Measurements from ENCODE around the gene COL4A1.

COL4A1 gene

GRCh38 chr13:110329258-110329657, 22.3 kb upstream of the COL4A1 start:
- DNase-seq (ENCODE audit: extremely low spot score): no peak
- ChIA-PET POLR2A (interaction anchor here (1.2 to 1.4 kb wide), 2 partner anchors 10 to 22 kb away, joined by 5 to 7 read pairs; partner anchors contain the start of genes COL4A1 and COL4A2), CTCF (interaction anchor here (0.9 kb wide), 1 partner anchor 82 kb away, joined by 3 read pairs; no protein-coding TSS in a partner anchor)
- TF ChIP-seq SP1 (IDR thresholded peaks at IDR 0.05): no peak
- no peak for TF ChIP-seq TARDBP (IDR thresholded peaks at IDR 0.05)
- TF ChIP-seq FOXA1 (IDR thresholded peaks at IDR 0.05): no peak
- no peak for TF ChIP-seq NFRKB (IDR thresholded peaks at IDR 0.05)
- TF ChIP-seq SUZ12 (IDR thresholded peaks at IDR 0.05): no peak
- no peak for TF ChIP-seq ARNT (IDR thresholded peaks at IDR 0.05)
- TF ChIP-seq PKNOX1 (IDR thresholded peaks at IDR 0.05): no peak
- TF ChIP-seq FOXM1 (IDR thresholded peaks at IDR 0.05; ENCODE audit: borderline replicate concordance): no peak
- TF ChIP-seq HDGF (IDR thresholded peaks at IDR 0.05; ENCODE audit: borderline replicate concordance): no peak
- TF ChIP-seq FOXK2 (IDR thresholded peaks at IDR 0.05): no peak
- TF ChIP-seq ZNF384 (IDR thresholded peaks at IDR 0.05): no peak
- TF ChIP-seq ELF4 (IDR thresholded peaks at IDR 0.05): no peak
- no peak for TF ChIP-seq L3MBTL2 (conservative IDR thresholded peaks at IDR 0.05)
- no peak for TF ChIP-seq CTBP1 (IDR thresholded peaks at IDR 0.05; ENCODE audit: borderline replicate concordance)

GRCh38 chr13:110328573-110328972, 21.6 kb upstream of the COL4A1 start:
- ChIA-PET POLR2A (interaction anchor here (1.2 kb wide), 1 partner anchor 21 kb away, joined by 3 read pairs; no protein-coding TSS in a partner anchor), CTCF (no interaction called here)
- DNase-seq (ENCODE audit: extremely low spot score): no peak
- no peak for TF ChIP-seq PKNOX1 (IDR thresholded peaks at IDR 0.05)
- no peak for TF ChIP-seq LEF1 (IDR thresholded peaks at IDR 0.05; ENCODE audit: borderline replicate concordance)
- no peak for TF ChIP-seq SP1 (IDR thresholded peaks at IDR 0.05)
- no peak for TF ChIP-seq NFRKB (IDR thresholded peaks at IDR 0.05)
- no peak for TF ChIP-seq HDGF (IDR thresholded peaks at IDR 0.05; ENCODE audit: borderline replicate concordance)
- TF ChIP-seq FOXA1 (IDR thresholded peaks at IDR 0.05): no peak
- TF ChIP-seq SUZ12 (IDR thresholded peaks at IDR 0.05): no peak
- TF ChIP-seq ZNF384 (IDR thresholded peaks at IDR 0.05): no peak
- no peak for TF ChIP-seq CTBP1 (IDR thresholded peaks at IDR 0.05; ENCODE audit: borderline replicate concordance)
- no peak for TF ChIP-seq TARDBP (IDR thresholded peaks at IDR 0.05)
- TF ChIP-seq FOXK2 (IDR thresholded peaks at IDR 0.05): no peak
- TF ChIP-seq FOXM1 (IDR thresholded peaks at IDR 0.05; ENCODE audit: borderline replicate concordance): no peak
- TF ChIP-seq BHLHE40 (IDR thresholded peaks at IDR 0.05; ENCODE audit: borderline replicate concordance): no peak

- CTCF ChIA-PET: interaction anchor here (1.2 kb wide), 1 partner anchor 11 kb away, joined by 3 read pairs; no protein-coding TSS in a partner anchor
- DNase-seq (ENCODE audit: extremely low spot score): no peak
- TF ChIP-seq ZNF384 (IDR thresholded peaks at IDR 0.05) (no peak), FOXK2 (IDR thresholded peaks at IDR 0.05) (no peak), BHLHE40 (IDR thresholded peaks at IDR 0.05; ENCODE audit: borderline replicate concordance) (no peak), L3MBTL2 (conservative IDR thresholded peaks at IDR 0.05) (no peak), PKNOX1 (IDR thresholded peaks at IDR 0.05) (no peak), CTBP1 (IDR thresholded peaks at IDR 0.05; ENCODE audit: borderline replicate concordance) (no peak)
- POLR2A ChIA-PET: interaction anchor here (1.2 kb wide), 1 partner anchor 19 kb away, joined by 3 read pairs; no protein-coding TSS in a partner anchor
Measured at GRCh38 chr13:110327051-110327721, 20.2 kb upstream of the COL4A1 start.

DNA sequence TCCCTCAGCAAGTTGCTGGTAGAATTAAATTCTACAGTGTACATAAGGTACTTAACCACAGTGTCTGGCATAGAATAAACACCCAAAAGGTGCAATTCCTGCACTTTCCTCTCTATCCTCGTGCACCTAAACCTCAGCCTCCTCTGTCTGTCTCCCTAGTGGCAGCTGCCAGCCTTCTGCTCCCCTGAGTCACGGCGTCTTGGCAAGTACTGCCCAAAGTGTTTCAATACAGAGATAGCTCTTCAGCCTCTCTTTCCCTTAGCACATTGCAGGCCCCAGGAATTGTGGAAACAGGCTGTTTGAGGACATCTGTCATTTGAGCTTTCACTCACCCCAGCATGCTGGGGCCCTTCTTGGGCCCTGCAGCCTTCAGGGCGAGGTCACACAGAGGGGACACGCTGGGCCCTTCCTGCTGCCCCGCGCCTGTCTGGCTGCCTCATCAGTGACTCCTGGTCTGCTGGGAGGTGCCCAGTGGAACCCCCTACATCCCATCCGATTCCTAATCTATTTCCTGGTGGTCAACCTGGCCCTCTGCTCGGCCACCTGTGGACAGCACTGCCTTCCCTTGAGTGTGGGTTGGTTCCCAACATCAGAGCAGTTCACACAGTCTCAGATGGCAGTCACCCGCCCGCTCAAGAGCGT, 19.4 kb upstream of the COL4A1 start:
- DNase-seq (ENCODE audit: extremely low spot score): no peak
- ChIA-PET POLR2A (no interaction called here), CTCF (interaction anchor here (0.7 to 1.2 kb wide), 2 partner anchors 12 to 86 kb away, joined by 3 read pairs; no protein-coding TSS in a partner anchor)
- no peak for TF ChIP-seq ZNF384 (IDR thresholded peaks at IDR 0.05)
- TF ChIP-seq ELF4 (IDR thresholded peaks at IDR 0.05): no peak
- TF ChIP-seq FOXK2 (IDR thresholded peaks at IDR 0.05): no peak
- TF ChIP-seq ARNT (IDR thresholded peaks at IDR 0.05): no peak
- TF ChIP-seq PKNOX1 (IDR thresholded peaks at IDR 0.05): no peak
- TF ChIP-seq CTBP1 (IDR thresholded peaks at IDR 0.05; ENCODE audit: borderline replicate concordance): no peak
- TF ChIP-seq TARDBP (IDR thresholded peaks at IDR 0.05): no peak
- TF ChIP-seq HDGF (IDR thresholded peaks at IDR 0.05; ENCODE audit: borderline replicate concordance): no peak
- TF ChIP-seq SUZ12 (IDR thresholded peaks at IDR 0.05): no peak
- no peak for TF ChIP-seq LEF1 (IDR thresholded peaks at IDR 0.05; ENCODE audit: borderline replicate concordance)
- no peak for TF ChIP-seq FOXM1 (IDR thresholded peaks at IDR 0.05; ENCODE audit: borderline replicate concordance)
- TF ChIP-seq BHLHE40 (IDR thresholded peaks at IDR 0.05; ENCODE audit: borderline replicate concordance): no peak
- TF ChIP-seq SP1 (IDR thresholded peaks at IDR 0.05): no peak
- TF ChIP-seq NFRKB (IDR thresholded peaks at IDR 0.05): no peak

DNA sequence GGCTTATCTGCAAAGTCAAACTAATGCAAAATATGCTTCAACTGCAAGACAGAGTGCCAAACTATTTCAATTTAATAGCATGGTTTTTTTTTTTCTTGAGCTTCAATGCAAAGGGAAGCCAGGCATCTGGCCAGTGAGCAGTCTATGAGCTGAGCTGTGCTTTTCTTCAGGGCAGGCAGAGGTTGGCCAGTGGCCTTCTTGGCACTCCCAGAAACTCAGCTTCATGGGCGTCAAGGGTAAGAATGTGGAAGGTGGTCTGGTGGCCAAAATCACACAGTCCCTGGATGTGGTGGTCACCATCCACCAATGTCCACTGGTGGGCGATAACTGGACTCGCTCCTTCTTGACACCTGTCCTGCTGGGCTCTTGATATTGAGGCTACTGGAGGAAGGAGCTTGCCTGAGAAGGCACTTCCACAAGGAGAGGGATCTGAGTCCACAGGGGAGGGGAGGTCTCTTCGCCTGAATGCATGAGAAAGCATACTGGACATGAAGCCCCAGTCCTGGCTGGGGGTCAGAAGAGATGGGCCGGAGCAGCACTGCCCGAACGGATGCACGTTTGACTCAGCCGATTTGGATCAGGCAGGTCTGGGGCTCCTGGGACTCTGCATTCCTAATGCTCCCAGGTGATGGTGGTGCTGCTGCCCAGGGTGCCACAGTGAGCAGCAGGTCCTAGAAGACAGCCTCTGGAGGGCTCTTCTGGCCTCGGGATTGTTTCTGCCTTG, 17.2 kb upstream of the COL4A1 start:
- ChIA-PET POLR2A (no interaction called here), CTCF (no interaction called here)
- TF ChIP-seq NFRKB (IDR thresholded peaks at IDR 0.05) (no peak), FOXA1 (IDR thresholded peaks at IDR 0.05) (no peak), LEF1 (IDR thresholded peaks at IDR 0.05; ENCODE audit: borderline replicate concordance) (no peak), SUZ12 (IDR thresholded peaks at IDR 0.05) (no peak), BHLHE40 (IDR thresholded peaks at IDR 0.05; ENCODE audit: borderline replicate concordance) (no peak), FOXM1 (IDR thresholded peaks at IDR 0.05; ENCODE audit: borderline replicate concordance) (no peak), TARDBP (IDR thresholded peaks at IDR 0.05) (no peak), ZNF384 (IDR thresholded peaks at IDR 0.05) (no peak), ARNT (IDR thresholded peaks at IDR 0.05) (no peak), L3MBTL2 (conservative IDR thresholded peaks at IDR 0.05) (no peak), ELF4 (IDR thresholded peaks at IDR 0.05) (no peak), CTBP1 (IDR thresholded peaks at IDR 0.05; ENCODE audit: borderline replicate concordance) (no peak), SP1 (IDR thresholded peaks at IDR 0.05) (no peak), PKNOX1 (IDR thresholded peaks at IDR 0.05) (no peak), FOXK2 (IDR thresholded peaks at IDR 0.05) (no peak)

More for the DNA sequence above, 17.2 kb upstream of the COL4A1 start:
- DNase-seq (ENCODE audit: extremely low spot score): no peak

Data from HEK293T (cell line).